HG03469 (cell line): Measurements from ENCODE around the gene BTBD9.

Experiments used
- ATAC-seq: cut with Tn5 transposase; IDR thresholded peaks from one replicate; pipeline ENCODE4 v1.9.1; 2021; ENCODE audit warnings: mild to moderate bottlenecking, moderate library complexity, moderate number of reproducible peaks; ENCODE audit not compliant: unreplicated experiment

BTBD9 gene

GRCh38 chr6:38603496-38603895 is 36.2 kb downstream of the BTBD9 start:
- ATAC-seq: no peak

GRCh38 chr6:38599966-38600550 is 39.7 kb downstream of the BTBD9 start:
- no peak for ATAC-seq

- no peak for ATAC-seq
These were observed 40.5 kb downstream of the BTBD9 start for GRCh38 chr6:38599261-38599660.

- ATAC-seq: no peak
These were observed 45.6 kb downstream of the BTBD9 start for GRCh38 chr6:38593998-38594665.

GRCh38 chr6:38593409-38593808 is 46.3 kb downstream of the BTBD9 start:
- no peak for ATAC-seq

- ATAC-seq: no peak
These were observed 48.3 kb downstream of the BTBD9 start for GRCh38 chr6:38591439-38591838.

GRCh38 chr6:38589367-38589720 is 50.4 kb downstream of the BTBD9 start:
- ATAC-seq: no peak

GRCh38 chr6:38588631-38589366 is 50.9 kb downstream of the BTBD9 start:
- ATAC-seq: no peak

- ATAC-seq: no peak
These were observed 51.9 kb downstream of the BTBD9 start for GRCh38 chr6:38587766-38588362.

GRCh38 chr6:38586992-38587391 is 52.7 kb downstream of the BTBD9 start:
- no peak for ATAC-seq

GRCh38 chr6:38584731-38585130 is 55.0 kb downstream of the BTBD9 start:
- ATAC-seq: no peak

GRCh38 chr6:38583523-38583922 is 56.2 kb downstream of the BTBD9 start:
- ATAC-seq: no peak

- no peak for ATAC-seq
These were observed 59.7 kb downstream of the BTBD9 start for GRCh38 chr6:38580030-38580429.

- ATAC-seq: no peak
These were observed 60.6 kb downstream of the BTBD9 start for GRCh38 chr6:38579010-38579628.

GRCh38 chr6:38578075-38578474 is 61.7 kb downstream of the BTBD9 start:
- ATAC-seq: no peak

- ATAC-seq: no peak
These were observed 62.2 kb downstream of the BTBD9 start for GRCh38 chr6:38577492-38577891.

- ATAC-seq: no peak
These were observed 65.8 kb downstream of the BTBD9 start for GRCh38 chr6:38573801-38574395.

- no peak for ATAC-seq
These were observed 67.4 kb downstream of the BTBD9 start for GRCh38 chr6:38572186-38572813.

- ATAC-seq: no peak
These were observed 68.0 kb downstream of the BTBD9 start for GRCh38 chr6:38571721-38572120.

- no peak for ATAC-seq
These were observed 69.0 kb downstream of the BTBD9 start for GRCh38 chr6:38570750-38571149.

GRCh38 chr6:38567436-38567835 is 72.3 kb downstream of the BTBD9 start:
- no peak for ATAC-seq
